OCI-LY3 (cell line): Measurements from ENCODE around the gene ARMC9.
A peak's percentile ranks its signal among the peaks of the same experiment; 100 is the strongest.

ENCODE experiments used
- H2AFZ ChIP-seq: fragments of 200-600, 300-600 bp; shearing (Covaris generic); 2 replicates; pipeline ENCODE4 v1.6.0; 2014; ENCODE audit warnings: antibody characterized with exemption, low read depth, low read length
- H3K27ac ChIP-seq: fragments of 200-600, 300-600 bp; sonication (generic); 2 replicates; pipeline ENCODE4 v1.5.1; 2014; ENCODE audit warnings: mild to moderate bottlenecking, low read length, moderate library complexity, mixed read lengths
- H3K27me3 ChIP-seq: fragments of 200-600, 300-600 bp; sonication (generic); 2 replicates; pipeline ENCODE4 v1.6.1; 2014; ENCODE audit warnings: low read depth, low read length, mixed read lengths
- H3K36me3 ChIP-seq: fragments of 200-600, 300-600 bp; sonication (generic); replicated peaks from 2 replicates; pipeline ENCODE3; 2014; ENCODE audit warnings: low read depth, low read length, mixed read lengths
- H3K4me1 ChIP-seq: fragments of 300-600, 200-600 bp; sonication (generic); 2 replicates; pipeline ENCODE4 v1.6.1; 2014; ENCODE audit warnings: low read length, mixed read lengths
- H3K4me2 ChIP-seq: fragments of 200-600, 300-600 bp; sonication (generic); 2 replicates; pipeline ENCODE4 v1.6.1; 2014; ENCODE audit warnings: low read length, mixed read lengths
- H3K4me3 ChIP-seq: fragments of 300-600, 200-600 bp; sonication (generic); 2 replicates; pipeline ENCODE4 v1.5.1; 2014; ENCODE audit warnings: antibody characterized with exemption, mild to moderate bottlenecking, low read length, moderate library complexity
- H3K79me2 ChIP-seq: fragments of 300-600, 200-600 bp; shearing (Covaris generic); 2 replicates; pipeline ENCODE4 v1.6.1; 2014; ENCODE audit warnings: mild to moderate bottlenecking, low read length, mixed read lengths
- H3K9ac ChIP-seq: fragments of 300-600, 200-600 bp; shearing (Covaris generic); 2 replicates; pipeline ENCODE4 v1.6.0; 2014; ENCODE audit warnings: mild to moderate bottlenecking, low read length, moderate library complexity
- H3K9me3 ChIP-seq: fragments of 200-600, 300-600 bp; shearing (Covaris generic); 2 replicates; pipeline ENCODE4 v1.6.1; 2014; ENCODE audit warnings: low read length, mixed read lengths; ENCODE audit not compliant: insufficient read depth
- H4K20me1 ChIP-seq: fragments of 200-600, 300-600 bp; sonication (generic); 2 replicates; pipeline ENCODE4 v1.6.1; 2016; ENCODE audit warnings: low read length, mixed read lengths; ENCODE audit not compliant: insufficient read depth
- CTCF ChIP-seq: fragments of 200-600, 300-600 bp; sonication (generic); IDR thresholded peaks from 2 replicates; pipeline ENCODE4 v1.5.1; 2014; ENCODE audit warnings: antibody characterized with exemption, low read length, low read depth
- EZH2phosphoT487 ChIP-seq: fragments of 200-600 bp; shearing (Covaris generic); IDR thresholded peaks from 2 replicates; pipeline ENCODE4 v1.6.1; 2018; ENCODE audit warnings: antibody characterized with exemption, mixed run types, low read depth

Gene ARMC9

DNA sequence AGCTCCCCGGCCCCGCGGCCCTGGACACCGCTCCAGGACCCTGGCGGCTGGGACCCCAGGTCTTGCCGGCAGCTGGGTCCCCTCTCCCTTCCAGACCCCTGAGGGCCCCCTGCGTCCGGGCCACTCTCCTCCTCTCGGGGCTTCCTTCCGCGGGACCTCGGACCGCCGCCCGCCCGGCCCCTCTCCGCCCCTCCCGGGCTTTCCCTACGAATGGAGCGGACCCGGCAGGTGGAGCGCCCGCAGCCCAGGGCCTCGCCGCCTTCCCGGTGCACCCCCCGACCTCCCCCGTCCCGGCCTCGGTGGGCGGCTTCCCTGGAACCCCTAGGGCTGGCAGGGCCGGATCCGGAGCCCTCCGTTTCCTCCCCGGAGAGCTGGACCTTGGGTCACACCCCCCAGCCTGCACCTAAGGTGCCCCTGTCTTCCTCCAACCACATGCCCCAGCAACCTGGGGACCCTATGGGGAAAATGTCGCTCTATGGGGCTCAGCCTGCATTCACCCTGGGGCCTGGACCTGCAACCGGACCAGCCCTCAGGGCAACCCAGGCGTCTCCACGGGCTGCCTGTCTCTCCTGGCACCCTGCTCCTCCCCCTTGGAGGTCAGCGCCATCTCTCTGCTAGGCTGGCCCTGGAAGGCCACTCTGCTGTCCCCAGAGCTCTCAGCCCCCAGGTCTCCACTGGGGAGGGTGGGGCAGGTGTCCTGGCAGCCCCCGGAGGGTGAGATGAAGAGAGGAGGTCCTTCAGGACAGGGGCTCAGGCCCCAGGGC is 197.8 kb downstream of the ARMC9 start:
- H3K4me3 ChIP-seq: peak overlapping the region; percentile 100
- H3K27me3 ChIP-seq: no peaks in the 10 kb centered on the region
- peaks cover 45% of the 10 kb centered on the region for H3K4me1 ChIP-seq
- H3K27ac ChIP-seq: peak overlapping the region; percentile 100
- H3K79me2 ChIP-seq: peaks cover 79% of the 10 kb centered on the region
- peaks cover 21% of the 10 kb centered on the region for H4K20me1 ChIP-seq
- H3K9me3 ChIP-seq: no peaks in the 10 kb centered on the region
- no peak overlapping the region for H2AFZ ChIP-seq
- peak overlapping the region; percentile 96 for H3K4me2 ChIP-seq
- peaks cover 20% of the 10 kb centered on the region for H3K36me3 ChIP-seq
- no peak for TF ChIP-seq CTCF
- TF ChIP-seq EZH2phosphoT487: no peak
- H3K9ac ChIP-seq: peak overlapping the region; percentile 100

DNA sequence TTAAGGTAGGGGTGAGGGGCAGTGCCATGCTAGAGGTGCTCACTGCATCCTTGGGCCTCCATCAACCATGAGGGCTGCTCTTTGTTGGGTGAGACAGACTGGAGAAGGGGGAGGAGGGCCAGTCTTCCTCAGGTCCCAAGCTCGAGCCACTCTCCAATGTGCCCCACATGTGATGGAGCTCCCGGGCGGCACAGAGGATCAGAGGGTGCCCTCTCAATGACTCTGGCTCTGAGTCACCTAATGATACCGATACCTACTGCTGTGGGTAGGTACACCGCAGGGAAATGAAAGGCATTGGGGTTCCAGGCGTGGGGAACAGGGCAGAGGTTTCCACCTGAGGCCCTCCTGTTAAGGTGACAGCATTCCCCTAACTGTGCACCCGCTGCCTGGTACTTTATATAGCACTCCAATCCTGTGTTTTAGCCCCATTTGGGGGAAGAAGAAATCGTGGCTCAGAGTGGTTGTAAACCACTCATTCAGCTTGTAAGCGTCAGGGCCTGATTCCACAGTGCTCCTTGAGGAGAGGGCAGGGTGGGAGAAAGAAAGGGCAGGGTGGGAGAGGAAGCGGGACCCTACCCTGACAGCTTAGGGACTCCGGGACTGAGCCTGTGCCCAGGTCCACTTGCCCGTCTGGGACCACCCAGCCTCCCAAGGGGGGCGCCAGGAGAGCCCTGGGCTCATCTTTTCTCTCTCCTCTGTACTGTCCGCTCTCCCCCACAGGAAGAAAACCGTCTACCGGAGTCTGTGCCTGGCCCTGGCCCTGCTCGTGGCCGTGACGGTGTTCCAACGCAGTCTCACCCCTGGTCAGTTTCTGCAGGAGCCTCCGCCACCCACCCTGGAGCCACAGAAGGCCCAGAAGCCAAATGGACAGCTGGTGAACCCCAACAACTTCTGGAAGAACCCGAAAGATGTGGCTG is 198.8 kb downstream of the ARMC9 start:
- no peak for TF ChIP-seq EZH2phosphoT487
- no peak for TF ChIP-seq CTCF
- Histone ChIP-seq H3K27ac (peak overlapping the region; percentile 100), H3K9me3 (no peaks in the 10 kb centered on the region), H2AFZ (no peak overlapping the region), H3K4me3 (peak overlapping the region; percentile 100), H3K4me2 (peak overlapping the region; percentile 96), H3K27me3 (no peaks in the 10 kb centered on the region), H4K20me1 (peaks cover 21% of the 10 kb centered on the region), H3K4me1 (peaks cover 35% of the 10 kb centered on the region), H3K9ac (peak overlapping the region; percentile 100), H3K36me3 (peaks cover 17% of the 10 kb centered on the region), H3K79me2 (peaks cover 70% of the 10 kb centered on the region)

DNA sequence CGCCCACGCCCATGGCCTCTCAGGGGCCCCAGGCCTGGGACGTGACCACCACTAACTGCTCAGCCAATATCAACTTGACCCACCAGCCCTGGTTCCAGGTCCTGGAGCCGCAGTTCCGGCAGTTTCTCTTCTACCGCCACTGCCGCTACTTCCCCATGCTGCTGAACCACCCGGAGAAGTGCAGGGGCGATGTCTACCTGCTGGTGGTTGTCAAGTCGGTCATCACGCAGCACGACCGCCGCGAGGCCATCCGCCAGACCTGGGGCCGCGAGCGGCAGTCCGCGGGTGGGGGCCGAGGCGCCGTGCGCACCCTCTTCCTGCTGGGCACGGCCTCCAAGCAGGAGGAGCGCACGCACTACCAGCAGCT is 199.5 kb downstream of the ARMC9 start:
- Histone ChIP-seq H3K36me3 (peaks cover 17% of the 10 kb centered on the region), H4K20me1 (peaks cover 21% of the 10 kb centered on the region), H3K4me3 (no peak overlapping the region), H3K79me2 (peaks cover 64% of the 10 kb centered on the region), H2AFZ (no peak overlapping the region), H3K4me2 (no peak overlapping the region), H3K9ac (no peak overlapping the region), H3K9me3 (no peaks in the 10 kb centered on the region), H3K27me3 (no peaks in the 10 kb centered on the region), H3K4me1 (peaks cover 28% of the 10 kb centered on the region), H3K27ac (no peak overlapping the region)
- no peak for TF ChIP-seq EZH2phosphoT487
- TF ChIP-seq CTCF: no peak

DNA sequence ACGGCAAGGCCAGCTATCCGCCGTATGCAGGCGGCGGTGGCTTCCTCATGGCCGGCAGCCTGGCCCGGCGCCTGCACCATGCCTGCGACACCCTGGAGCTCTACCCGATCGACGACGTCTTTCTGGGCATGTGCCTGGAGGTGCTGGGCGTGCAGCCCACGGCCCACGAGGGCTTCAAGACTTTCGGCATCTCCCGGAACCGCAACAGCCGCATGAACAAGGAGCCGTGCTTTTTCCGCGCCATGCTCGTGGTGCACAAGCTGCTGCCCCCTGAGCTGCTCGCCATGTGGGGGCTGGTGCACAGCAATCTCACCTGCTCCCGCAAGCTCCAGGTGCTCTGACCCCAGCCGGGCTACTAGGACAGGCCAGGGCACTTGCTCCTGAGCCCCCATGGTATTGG is 200.2 kb downstream of the ARMC9 start:
- H3K9me3 ChIP-seq: no peaks in the 10 kb centered on the region
- no peak overlapping the region for H2AFZ ChIP-seq
- no peak overlapping the region for H3K4me3 ChIP-seq
- H3K4me2 ChIP-seq: no peak overlapping the region
- peaks cover 17% of the 10 kb centered on the region for H3K36me3 ChIP-seq
- peaks cover 57% of the 10 kb centered on the region for H3K79me2 ChIP-seq
- no peak overlapping the region for H3K27ac ChIP-seq
- no peak overlapping the region for H3K9ac ChIP-seq
- peaks cover 21% of the 10 kb centered on the region for H4K20me1 ChIP-seq
- H3K27me3 ChIP-seq: no peaks in the 10 kb centered on the region
- TF ChIP-seq CTCF (no peak), EZH2phosphoT487 (no peak)
- H3K4me1 ChIP-seq: peaks cover 22% of the 10 kb centered on the region
